HepG2 (cell line): ENCODE results near the gene PGAP1. TPM values are rescaled to one million over a fixed set of nuclear protein-coding genes. Genes with fewer than 3 reads are reported as not detected.

Experiments used
- ATAC-seq: fragments of 200-7000 bp; cut with Tn5 transposase; 3 replicates; pipeline ENCODE4 v1.9.1; 2020; ENCODE audit warnings: mild to moderate bottlenecking, moderate library complexity
- BruUV-seq: library from RNA; stranded (reverse); fragments of 400-500 nt; replicated peaks from 2 replicates; lab custom pipeline; 2021; lab: Mats Ljungman, UMichigan
- CTCF ChIA-PET: fragments of 300-600 bp; formaldehyde crosslinking; extraction: SDS; loops from one replicate; lab custom pipeline; 2021; ENCODE audit warnings: low total read pairs, inconsistent platforms, low intra/inter-chr PET ratio; lab: Yijun Ruan, JAX
- POLR2A ChIA-PET: fragments of 350-600 bp; sonication (Branson Sonifier 250); formaldehyde crosslinking; loops from one replicate; lab custom pipeline; 2020; ENCODE audit warnings: antibody characterized with exemption, inconsistent platforms; lab: Yijun Ruan, JAX
- DNase-seq: peaks from one replicate; pipeline ENCODE4 v3.0.0-alpha.2; 2015; ENCODE audit warnings: low spot score
- FAIRE-seq: peaks from 3 replicates; lab custom pipeline; 2011; peaks lifted over from hg19 to GRCh38; lab: Jason Lieb, UNC
- H2AFZ ChIP-seq: one replicate; pipeline ENCODE4 v1.6.1; 2011; ENCODE audit warnings: low read length, inconsistent platforms
- H3K27ac ChIP-seq: fragments of 300-600 bp; 3 replicates; pipeline ENCODE4 v1.8.0; 2011; ENCODE audit warnings: mixed run types, mild to moderate bottlenecking, mixed read lengths, low read length, inconsistent platforms; ENCODE audit not compliant: insufficient read depth; ENCODE audit errors: extremely low read length
- H3K27me3 ChIP-seq, 2 experiments: fragments of 200-600 bp in 1 of 2; 2 replicates in 1 of 2; 3 replicates in 1 of 2; pipeline versions ENCODE4 v1.6.0 to v1.8.0; 2011; ENCODE audit warnings: low read length in 2 of 2, mild to moderate bottlenecking in 2 of 2, moderate library complexity in 2 of 2, inconsistent platforms in 1 of 2; ENCODE audit not compliant: insufficient read depth in 2 of 2, control insufficient read depth in 1 of 2
- H3K36me3 ChIP-seq, 2 experiments: fragments of 200-600 bp in 1 of 2; replicated peaks in 1 of 2; 2 replicates in 1 of 2; 3 replicates in 1 of 2; pipeline versions ENCODE4 v1.5.1 to v1.8.0; 2011; ENCODE audit warnings: low read length in 2 of 2, inconsistent platforms in 1 of 2; ENCODE audit not compliant: insufficient read depth in 2 of 2, control insufficient read depth in 1 of 2
- H3K4me1 ChIP-seq: 2 replicates; pipeline ENCODE4 v1.5.1; 2012; ENCODE audit warnings: low read length, inconsistent platforms; ENCODE audit not compliant: insufficient read depth
- H3K4me2 ChIP-seq: 2 replicates; pipeline ENCODE4 v1.6.0; 2011; ENCODE audit warnings: low read depth, low read length, inconsistent platforms
- H3K4me3 ChIP-seq, 3 experiments: fragments of 200-600 bp in 1 of 3; sonication (generic), shearing (Covaris generic) in 1 of 3; replicated peaks in 1 of 3; 2 replicates each; pipeline ENCODE4 v1.5.1; 2011 to 2016; ENCODE audit warnings: low read length in 3 of 3, inconsistent platforms in 2 of 3, low read depth in 2 of 3, mild to moderate bottlenecking in 2 of 3, control low read depth in 1 of 3, mixed read lengths in 1 of 3; ENCODE audit not compliant: insufficient read depth in 1 of 3
- H3K79me2 ChIP-seq: one replicate; pipeline ENCODE4 v1.6.1; 2011; ENCODE audit warnings: low read length, inconsistent platforms; ENCODE audit not compliant: insufficient read depth
- H3K9ac ChIP-seq: 2 replicates; pipeline ENCODE4 v1.6.0; 2011; ENCODE audit warnings: mild to moderate bottlenecking, low read depth, low read length, inconsistent platforms; ENCODE audit not compliant: insufficient read depth
- H3K9me3 ChIP-seq: 2 replicates; pipeline ENCODE4 v1.5.1; 2012; ENCODE audit warnings: mild to moderate bottlenecking, low read length
- H4K20me1 ChIP-seq: 2 replicates; pipeline ENCODE4 v1.6.0; 2011; ENCODE audit warnings: inconsistent platforms, mild to moderate bottlenecking, low read length, moderate library complexity; ENCODE audit not compliant: insufficient read depth
- FOXO4 ChIP-seq: sonication (generic); formaldehyde crosslinking; conservative IDR thresholded peaks from 2 replicates; pipeline ENCODE4 v1.8.1; 2023; ENCODE audit warnings: missing genetic modification reagents
- MBD4 ChIP-seq: IDR thresholded peaks from 2 replicates; pipeline ENCODE4 v1.6.1; 2012; ENCODE audit warnings: low read length, inconsistent platforms, borderline replicate concordance
- REL ChIP-seq: sonication (generic); formaldehyde crosslinking; conservative IDR thresholded peaks from 2 replicates; pipeline ENCODE4 v1.8.0; 2022; ENCODE audit warnings: mild to moderate bottlenecking, missing genetic modification reagents, moderate library complexity
- SNAPC2 ChIP-seq: sonication (generic); formaldehyde crosslinking; IDR thresholded peaks from 2 replicates; pipeline ENCODE4 v1.8.1; 2022; ENCODE audit warnings: mild to moderate bottlenecking, missing genetic modification reagents
- THAP11 ChIP-seq: IDR thresholded peaks from 2 replicates; pipeline ENCODE4 v1.6.1; 2016; ENCODE audit warnings: missing biosample characterization, missing genetic modification reagents
- TSC22D2 ChIP-seq: sonication (generic); formaldehyde crosslinking; IDR thresholded peaks from 2 replicates; pipeline ENCODE4 v1.5.1; 2020; ENCODE audit warnings: missing genetic modification reagents, mild to moderate bottlenecking, borderline replicate concordance
- ZNF276 ChIP-seq: sonication (generic); formaldehyde crosslinking; IDR thresholded peaks from 2 replicates; pipeline ENCODE4 v1.4.0; 2020; ENCODE audit warnings: mild to moderate bottlenecking, low read depth, missing genetic modification reagents
- WGBS: methylation state at CpG from one replicate; pipeline ENCODE4 v1.1.6; 2017; ENCODE audit warnings: low lambda C conversion rate; 5-methylcytosine and 5-hydroxymethylcytosine counted together
- in situ Hi-C: cut with HindIII; loops from 2 replicates; pipeline ENCODE4 v1.10.0; 2017; ENCODE audit warnings: low pct_unique_long_range_greater_than_20kb; ENCODE audit not compliant: extremely low pct_ligation_motif_present
- intact Hi-C: fragments of 100-400 bp; cut with micrococcal nuclease; formaldehyde crosslinking; loops from one replicate; pipeline ENCODE4 v1.10.0; 2022; ENCODE audit not compliant: unreplicated experiment
- polyA plus RNA-seq, 8 experiments: library from polyadenylated mRNA; depleted of rRNA in 3 of 8; stranded (reverse) in 7 of 8; unstranded in 1 of 8; fragments of >200 nt; fragmentation: Illumina TruSeq in 4 of 8; extraction: Trizol in 4 of 8; gene quantifications; 2 replicates each; pipeline versions ENCODE4 v1.2.1 to v1.2.3, GENCODE V29; 2011 to 2016; ENCODE audit warnings: low read depth in 4 of 8, missing spikeins in 1 of 8, mixed read lengths in 1 of 8; ENCODE audit not compliant: insufficient read depth in 1 of 8
- total RNA-seq, 5 experiments: library from RNA; depleted of rRNA; stranded (reverse); fragments of >200 nt; fragmentation: Illumina TruSeq; extraction: Trizol; gene quantifications; 2 replicates each; pipeline ENCODE4 v1.2.3, GENCODE V29; 2016; ENCODE audit warnings: low read depth in 1 of 5

Gene PGAP1
- total and polyA plus RNA-seq, 2 of the 13 experiments (the other 11 are each of a cell fraction or from before 2014, with no cell fraction given), result 4.1 to 6.4 TPM

DNA sequence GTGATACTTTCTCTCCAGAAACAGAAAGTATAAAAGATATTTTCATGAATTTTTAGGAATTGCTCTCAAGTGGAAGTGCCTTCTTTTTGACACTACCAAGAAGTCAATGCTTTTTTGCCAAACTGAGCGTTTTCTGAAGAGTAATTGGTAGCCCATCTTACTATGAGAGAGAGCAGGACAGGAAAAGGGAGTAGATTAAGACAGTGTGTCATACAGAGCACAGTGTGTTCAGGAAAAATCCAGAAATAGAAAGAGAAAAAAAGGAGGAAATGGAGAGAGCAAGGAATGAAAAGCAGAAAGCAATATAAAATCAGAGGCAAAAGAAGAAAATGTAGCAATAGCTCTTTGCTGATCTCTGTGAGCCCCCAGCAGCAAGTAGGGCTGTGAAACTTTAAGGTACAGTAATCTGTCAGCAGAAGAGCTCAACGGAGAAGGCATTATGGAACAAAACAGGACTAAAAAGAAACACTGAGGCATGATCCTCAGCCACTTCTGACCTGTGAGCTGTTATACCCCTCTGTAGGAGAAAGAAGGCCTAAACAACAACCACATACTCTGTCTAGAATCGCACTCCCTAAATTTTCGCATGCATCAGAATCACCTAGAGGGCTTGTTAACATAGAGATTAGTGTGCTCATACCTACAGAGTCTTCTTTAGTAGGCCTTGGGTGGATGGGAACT, 15.0 kb upstream of the PGAP1 start:
- Histone ChIP-seq H3K27me3 (peaks cover 0 to 3% of the 10 kb centered on the region in 2 experiments; a peak in 1 of 5 replicates), H2AFZ (no peak overlapping the region), H3K9ac (no peak overlapping the region), H3K27ac (no peak overlapping the region), H3K4me1 (no peaks in the 10 kb centered on the region), H4K20me1 (no peaks in the 10 kb centered on the region), H3K4me2 (no peak overlapping the region), H3K79me2 (no peaks in the 10 kb centered on the region), H3K9me3 (no peaks in the 10 kb centered on the region), H3K4me3 (no peak overlapping the region), H3K36me3 (no peaks in the 10 kb centered on the region)
- intact Hi-C loops (no loop called here), in situ Hi-C loops (no loop called here)
- FAIRE-seq (no peak), ATAC-seq (no peak; the same call in 2 of the 3 replicates), DNase-seq (no peak)
- TF ChIP-seq TSC22D2, result no peak
- no peak for TF ChIP-seq REL (CRISPR knock-in tag)
- no peak for TF ChIP-seq THAP11 (CRISPR knock-in tag)
- no peak for TF ChIP-seq FOXO4 (CRISPR knock-in tag)
- TF ChIP-seq SNAPC2 (CRISPR knock-in tag), result no peak
- no peak for TF ChIP-seq MBD4
- TF ChIP-seq ZNF276 (CRISPR knock-in tag), result no peak
- no TSS peak for BruUV-seq
- 29% methylated on average over 4 of the region's 4 CpGs for WGBS
- CTCF ChIA-PET, result no interaction called here
- POLR2A ChIA-PET, result no interaction called here
